ENCODE results near the gene TDRD3.
"Not testable (repeated sequence)": the region's sequence is repeated elsewhere in the genome, so short reads cannot be mapped to it uniquely, and the experiment has no call there.

The TDRD3 gene

GRCh38 chr13:60398379-60398891, 1.4 kb downstream of the TDRD3 start:
- peak overlapping the region; percentile 79 for H3K4me3 ChIP-seq
- no peak for TF ChIP-seq CTCF (IDR thresholded peaks at IDR 0.05)
- H3K27ac ChIP-seq = peak overlapping the region; percentile 98
- no peak for DNase-seq (ENCODE audit: low spot score)

GRCh38 chr13:60398907-60399589, 2.0 kb downstream of the TDRD3 start:
- TF ChIP-seq CTCF (IDR thresholded peaks at IDR 0.05) = no peak
- peak overlapping the region; percentile 79 for H3K4me3 ChIP-seq
- DNase-seq (ENCODE audit: low spot score) = no peak
- peak overlapping the region; percentile 98 for H3K27ac ChIP-seq

- Histone ChIP-seq H3K27ac (no peak overlapping the region), H3K4me3 (no peak overlapping the region)
- TF ChIP-seq CTCF (IDR thresholded peaks at IDR 0.05) = no peak
- no peak for DNase-seq (ENCODE audit: low spot score)
These were observed 5.0 kb downstream of the TDRD3 start for GRCh38 chr13:60402022-60402421.

GRCh38 chr13:60407095-60407494, 10.1 kb downstream of the TDRD3 start:
- H3K4me3 ChIP-seq = no peak overlapping the region

GRCh38 chr13:60407852-60408251, 10.8 kb downstream of the TDRD3 start:
- H3K4me3 ChIP-seq; H3K27ac ChIP-seq; DNase-seq (ENCODE audit: low spot score): not testable (repeated sequence)

More at GRCh38 chr13:60407095-60407494, 10.1 kb downstream of the TDRD3 start:
- no peak for DNase-seq (ENCODE audit: low spot score)
- no peak for TF ChIP-seq CTCF (IDR thresholded peaks at IDR 0.05)
- H3K27ac ChIP-seq = no peak overlapping the region

- not testable (repeated sequence) for H3K27ac ChIP-seq; DNase-seq (ENCODE audit: low spot score)
These were observed 12.7 kb downstream of the TDRD3 start for GRCh38 chr13:60409574-60410292.

DNA sequence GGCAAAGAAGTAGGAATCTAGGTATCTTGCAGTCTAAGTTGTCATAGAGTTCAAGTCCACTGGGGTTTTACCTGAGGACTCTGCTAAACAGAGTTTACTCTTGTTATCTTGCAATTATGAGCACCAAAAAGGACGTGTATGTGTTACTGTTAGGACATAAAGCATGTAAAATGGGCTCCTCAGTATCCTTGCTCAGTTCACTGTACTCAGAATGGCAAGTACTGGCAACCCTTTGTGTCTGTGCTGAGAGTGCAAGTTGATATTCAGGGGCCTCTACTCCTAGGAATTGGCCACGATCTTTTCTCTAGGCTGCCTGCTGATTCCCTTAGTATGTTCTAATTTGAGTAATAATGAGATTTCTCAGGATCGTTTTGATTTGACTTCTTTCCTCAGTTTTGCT, 13.3 kb downstream of the TDRD3 start:
- no peak for TF ChIP-seq CTCF (IDR thresholded peaks at IDR 0.05)
- Histone ChIP-seq H3K27ac (no peak overlapping the region), H3K4me3 (no peak overlapping the region)
- DNase-seq (ENCODE audit: low spot score) = no peak

More at GRCh38 chr13:60409574-60410292, 12.7 kb downstream of the TDRD3 start:
- not testable (repeated sequence) for H3K4me3 ChIP-seq

DNA sequence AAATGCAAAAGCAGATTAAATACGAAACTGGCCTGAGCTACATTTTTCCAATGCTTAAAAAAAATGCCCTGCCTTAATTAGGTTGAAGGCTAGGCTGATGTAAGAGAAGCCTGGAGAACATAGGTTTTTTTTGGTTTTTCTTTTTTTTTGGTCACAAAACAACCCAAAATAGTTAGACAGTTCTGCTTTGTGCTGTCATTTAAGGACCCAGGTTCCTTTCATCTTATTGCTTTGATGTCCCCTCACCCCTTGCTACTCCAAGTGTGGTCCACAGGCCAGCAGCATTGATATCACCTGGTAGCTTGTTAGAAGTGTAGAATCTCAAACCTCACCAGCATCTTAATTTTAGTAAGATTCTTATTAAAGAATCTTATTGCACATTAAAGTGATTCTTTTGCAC, 14.4 kb downstream of the TDRD3 start:
- no peak for DNase-seq (ENCODE audit: low spot score)
- Histone ChIP-seq H3K4me3 (no peak overlapping the region), H3K27ac (no peak overlapping the region)
- no peak for TF ChIP-seq CTCF (IDR thresholded peaks at IDR 0.05)

Data from coronary artery (tissue), 2 donors.